B cell (primary cell): ENCODE results near the gene CYP26C1. TPM values are rescaled to one million over a fixed set of nuclear protein-coding genes. Genes with fewer than 3 reads are reported as not detected.

Experiments
- ATAC-seq: fragments of 200-7000 bp; cut with Tn5 transposase; one replicate; pipeline ENCODE4 v1.10.0; 2021; ENCODE audit warnings: low read depth, mild to moderate bottlenecking, moderate number of reproducible peaks, moderate library complexity
- CTCF ChIA-PET: fragments of 350-600 bp; sonication (Branson Sonifier 250); formaldehyde crosslinking; loops from one replicate; lab custom pipeline; 2021; ENCODE audit warnings: antibody characterized with exemption, inconsistent platforms; lab: Charles Lee
- POLR2A ChIA-PET: fragments of 350-600 bp; sonication (Branson Sonifier 250); formaldehyde crosslinking; loops from one replicate; lab custom pipeline; 2021; ENCODE audit warnings: antibody characterized with exemption; lab: Charles Lee
- DNase-seq: peaks from one replicate; pipeline ENCODE4 v3.0.0; 2013
- H2AFZ ChIP-seq: 2 replicates; pipeline ENCODE4 v1.6.1; 2012; ENCODE audit warnings: mild to moderate bottlenecking, low read depth, low read length; ENCODE audit not compliant: insufficient read depth, poor library complexity, severe bottlenecking
- H3K27ac ChIP-seq, 2 donors: 1 replicate in 1 of 2; 2 replicates in 1 of 2; pipeline ENCODE4 v1.5.1; 2012 to 2013; ENCODE audit warnings: low read length in 2 of 2, mild to moderate bottlenecking in 2 of 2, moderate library complexity in 1 of 2
- H3K27me3 ChIP-seq, 4 experiments: fragments of 200-600 bp in 1 of 4; sonication (generic) in 1 of 4; replicated peaks in 1 of 4; 1 replicate in 2 of 4; 2 replicates in 2 of 4; pipeline versions ENCODE4 v1.6.1 to v1.7.0; 2013 to 2016; ENCODE audit warnings: low read length in 3 of 4, mild to moderate bottlenecking in 2 of 4, mixed read lengths in 1 of 4, moderate library complexity in 1 of 4; ENCODE audit not compliant: insufficient read depth in 4 of 4, control insufficient read depth in 3 of 4; ENCODE audit errors: control extremely low read depth in 1 of 4
- H3K36me3 ChIP-seq, 2 experiments: replicated peaks in 1 of 2; 1 replicate in 1 of 2; 2 replicates in 1 of 2; pipeline versions ENCODE4 v1.6.1 to v1.7.1; 2013; ENCODE audit warnings: low read length in 1 of 2; ENCODE audit not compliant: insufficient read depth in 2 of 2, control insufficient read depth in 1 of 2; ENCODE audit errors: control extremely low read depth in 1 of 2, extremely low read depth in 1 of 2
- H3K4me1 ChIP-seq, 2 donors: fragments of 200-600 bp in 1 of 2; sonication (generic) in 1 of 2; 1 replicate in 1 of 2; 2 replicates in 1 of 2; pipeline versions ENCODE4 v1.5.1 to v1.6.1; 2013 to 2017; ENCODE audit warnings: low read length in 2 of 2; ENCODE audit not compliant: control insufficient read depth in 2 of 2, insufficient read depth in 2 of 2
- H3K4me2 ChIP-seq: replicated peaks from 2 replicates; pipeline ENCODE3; 2012; ENCODE audit warnings: mild to moderate bottlenecking, low read depth, low read length; ENCODE audit not compliant: poor library complexity, severe bottlenecking
- H3K4me3 ChIP-seq, 5 experiments: fragments of 200-600 bp in 1 of 5; sonication (generic) in 1 of 5; 1 replicate in 3 of 5; 2 replicates in 2 of 5; pipeline versions ENCODE4 v1.5.1 to v1.7.0; 2011 to 2016; ENCODE audit warnings: low read length in 4 of 5, mild to moderate bottlenecking in 4 of 5, low read depth in 2 of 5, control low read depth in 1 of 5, moderate library complexity in 1 of 5; ENCODE audit not compliant: insufficient read depth in 1 of 5; ENCODE audit errors: control extremely low read depth in 1 of 5, extremely low read depth in 1 of 5
- H3K79me2 ChIP-seq: fragments of 200-600 bp; sonication (generic); one replicate; pipeline ENCODE4 v1.6.0; 2016; ENCODE audit warnings: low read length; ENCODE audit not compliant: control insufficient read depth, insufficient read depth
- H3K9ac ChIP-seq: fragments of 200-600 bp; sonication (generic); 2 replicates; pipeline ENCODE4 v1.6.1; 2017; ENCODE audit warnings: mild to moderate bottlenecking, low read length, moderate library complexity
- H3K9me3 ChIP-seq, 3 donors: one replicate each; pipeline versions ENCODE4 v1.6.1 to v1.7.1; 2013; ENCODE audit warnings: low read length in 2 of 3; ENCODE audit not compliant: control insufficient read depth in 2 of 3, insufficient read depth in 1 of 3; ENCODE audit errors: control extremely low read depth in 1 of 3
- H4K20me1 ChIP-seq: 2 replicates; pipeline ENCODE4 v1.6.0; 2012; ENCODE audit warnings: mild to moderate bottlenecking, low read length; ENCODE audit not compliant: insufficient read depth, control insufficient read depth, poor library complexity, severe bottlenecking
- H3K27ac Mint-ChIP-seq: one replicate; pipeline ENCODE4 v1.8.0; 2021; ENCODE audit warnings: mixed read lengths
- H3K27me3 Mint-ChIP-seq: one replicate; pipeline ENCODE4 v1.8.0; 2021; ENCODE audit warnings: mixed read lengths
- H3K4me1 Mint-ChIP-seq: one replicate; pipeline ENCODE4 v1.8.0; 2021; ENCODE audit warnings: mixed read lengths
- H3K4me3 Mint-ChIP-seq: one replicate; pipeline ENCODE4 v1.8.0; 2021; ENCODE audit warnings: mixed read lengths
- H3K9me3 Mint-ChIP-seq: one replicate; pipeline ENCODE4 v1.8.0; 2022; ENCODE audit warnings: mixed read lengths; ENCODE audit not compliant: insufficient read depth
- EZH2 ChIP-seq: IDR thresholded peaks from 2 replicates; pipeline ENCODE4 v1.6.1; 2012; ENCODE audit warnings: borderline replicate concordance, low read depth, mild to moderate bottlenecking, moderate library complexity, low read length; ENCODE audit not compliant: insufficient read depth, poor library complexity, severe bottlenecking
- WGBS: methylation state at CpG from one replicate; pipeline ENCODE4 v1.1.5; 2013; ENCODE audit warnings: missing lambda C conversion rate; ENCODE audit not compliant: insufficient coverage; 5-methylcytosine and 5-hydroxymethylcytosine counted together
- intact Hi-C: fragments of 100-400 bp; cut with micrococcal nuclease; formaldehyde crosslinking; loops from one replicate; pipeline ENCODE4 v1.10.0; 2022
- polyA minus RNA-seq: library from RNA; depleted of rRNA, polyadenylated mRNA; stranded (reverse); fragments of >200 nt; gene quantifications from 2 replicates; pipeline ENCODE4 v1.2.3, GENCODE V29; 2012
- polyA plus RNA-seq: library from polyadenylated mRNA; depleted of rRNA; stranded (reverse); fragments of >200 nt; gene quantifications from 2 replicates; pipeline ENCODE4 v1.2.3, GENCODE V29; 2012
- total RNA-seq, 2 donors: library from RNA; stranded (reverse); fragments of 120-200 nt in 1 of 2; gene quantifications; 1 replicate in 1 of 2; 2 replicates in 1 of 2; pipeline versions ENCODE4 v1.2.3 to v1.2.4, GENCODE V29; 2013 to 2022
- TF ChIP-seq, protein P1 (sequence below): fragments of 200-600 bp; IDR thresholded peaks from one replicate; pipeline ENCODE4 v1.8.0; 2022; ENCODE audit warnings: antibody characterized with exemption, mild to moderate bottlenecking

The CYP26C1 gene
- total RNA-seq (0.19 and 0.57 TPM in 2 replicates), polyA plus RNA-seq (0.01 and 0.03 TPM in 2 replicates), polyA minus RNA-seq (0.36 and 0.77 TPM in 2 replicates)
- 0.14 TPM for total RNA-seq (2013)

DNA sequence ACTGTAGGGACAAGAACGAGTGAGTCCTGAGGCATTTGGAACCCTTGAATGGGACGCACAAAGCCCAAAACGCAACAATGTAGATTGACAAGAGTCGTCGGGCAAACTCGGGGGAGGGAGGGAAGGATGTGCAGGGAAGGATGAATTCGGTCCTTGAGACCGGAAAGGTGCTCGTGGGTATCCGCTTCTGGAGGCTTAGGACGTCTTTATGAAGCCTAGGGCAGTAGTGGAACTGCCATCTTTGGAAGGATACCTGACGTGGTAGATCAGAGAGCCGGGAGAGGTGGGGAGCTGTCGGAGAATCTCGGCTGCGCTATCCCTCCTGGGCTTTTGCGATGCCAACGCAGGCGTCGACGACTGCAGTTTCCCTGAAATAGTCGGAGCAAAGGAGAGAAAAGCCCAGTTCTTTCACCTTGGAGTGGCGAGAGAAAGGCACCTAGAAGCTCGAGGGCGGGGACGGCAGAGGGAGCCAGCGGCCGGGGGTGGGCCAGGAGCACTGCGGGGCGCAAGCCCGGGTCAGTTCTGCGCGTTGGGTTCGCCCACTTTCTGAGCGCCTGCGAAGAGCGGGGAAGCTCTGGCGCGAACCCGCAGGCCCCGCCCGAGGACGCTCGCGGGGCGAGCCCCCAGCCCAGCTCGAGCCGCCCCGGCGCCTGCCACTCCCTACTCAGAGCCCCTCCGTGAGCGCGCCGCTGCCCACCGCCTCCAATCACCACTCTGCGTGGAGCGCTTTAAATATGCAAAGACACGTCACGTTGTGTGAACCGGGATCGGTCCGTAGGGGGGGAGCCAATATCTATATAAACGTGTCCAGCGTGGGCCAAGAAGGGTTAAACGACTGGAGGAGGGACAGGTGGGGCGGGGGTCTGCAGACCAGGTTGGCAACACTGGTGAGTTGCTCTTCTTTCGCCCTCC is at the start of gene CYP26C1:
CYP26C1 (plus strand) TSS at position 824 of the 912 bp plus-strand sequence. CDS start 466 bp downstream, outside the sequence.
- TF ChIP-seq, protein P1, sequence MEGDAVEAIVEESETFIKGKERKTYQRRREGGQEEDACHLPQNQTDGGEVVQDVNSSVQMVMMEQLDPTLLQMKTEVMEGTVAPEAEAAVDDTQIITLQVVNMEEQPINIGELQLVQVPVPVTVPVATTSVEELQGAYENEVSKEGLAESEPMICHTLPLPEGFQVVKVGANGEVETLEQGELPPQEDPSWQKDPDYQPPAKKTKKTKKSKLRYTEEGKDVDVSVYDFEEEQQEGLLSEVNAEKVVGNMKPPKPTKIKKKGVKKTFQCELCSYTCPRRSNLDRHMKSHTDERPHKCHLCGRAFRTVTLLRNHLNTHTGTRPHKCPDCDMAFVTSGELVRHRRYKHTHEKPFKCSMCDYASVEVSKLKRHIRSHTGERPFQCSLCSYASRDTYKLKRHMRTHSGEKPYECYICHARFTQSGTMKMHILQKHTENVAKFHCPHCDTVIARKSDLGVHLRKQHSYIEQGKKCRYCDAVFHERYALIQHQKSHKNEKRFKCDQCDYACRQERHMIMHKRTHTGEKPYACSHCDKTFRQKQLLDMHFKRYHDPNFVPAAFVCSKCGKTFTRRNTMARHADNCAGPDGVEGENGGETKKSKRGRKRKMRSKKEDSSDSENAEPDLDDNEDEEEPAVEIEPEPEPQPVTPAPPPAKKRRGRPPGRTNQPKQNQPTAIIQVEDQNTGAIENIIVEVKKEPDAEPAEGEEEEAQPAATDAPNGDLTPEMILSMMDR = no peak
- TF ChIP-seq EZH2 = no peak
- H3K4me1 ChIP-seq = peaks cover 23 to 26% of the 10 kb centered on the region in 2 donors
- peak within 1 kb of the TSS; percentile 73 for H3K4me2 ChIP-seq
- Mint-ChIP-seq H3K9me3 (no peaks in the 10 kb centered on the region), H3K4me3 (peak within 1 kb of the TSS; percentile 74), H3K27ac (no peak within 1 kb of the TSS), H3K27me3 (peaks cover 34% of the 10 kb centered on the region), H3K4me1 (peaks cover 21% of the 10 kb centered on the region)
- H3K4me3 ChIP-seq = no peak within 1 kb of the TSS
- H3K27me3 ChIP-seq = peaks cover 0 to 28% (median 9%) of the 10 kb centered on the region in 4 experiments
- intact Hi-C loops = no loop called here
- peaks cover 0 to 7% (median 0%) of the 10 kb centered on the region in 3 donors for H3K9me3 ChIP-seq
- no peaks in the 10 kb centered on the region for H3K79me2 ChIP-seq
- H3K36me3 ChIP-seq = peaks cover 3 to 11% of the 10 kb centered on the region in 2 experiments
- peak within 1 kb of the TSS; percentile 23 for H3K9ac ChIP-seq
- 57% methylated on average over 64 of the region's 67 CpGs for WGBS
- POLR2A ChIA-PET = no interaction called here
- no peak within 1 kb of the TSS for H2AFZ ChIP-seq
- CTCF ChIA-PET = no interaction called here
- peaks cover 4% of the 10 kb centered on the region for H4K20me1 ChIP-seq
- H3K27ac ChIP-seq = no peak within 1 kb of the TSS
- DNase-seq (no peak), ATAC-seq (no peak)

- H3K27ac Mint-ChIP-seq = no peak overlapping the region
- no peak overlapping the region for H3K27ac ChIP-seq
- no peak for ATAC-seq
- H3K9me3 ChIP-seq = no peaks in the 10 kb centered on the region
- H3K27me3 Mint-ChIP-seq = no peaks in the 10 kb centered on the region
- H3K27me3 ChIP-seq = no peaks in the 10 kb centered on the region
- TF ChIP-seq, protein P1 = no peak
- TF ChIP-seq EZH2 = no peak
- H2AFZ ChIP-seq = no peak overlapping the region
- H3K4me1 ChIP-seq = no peaks in the 10 kb centered on the region
- H3K36me3 ChIP-seq = peaks cover 0 to 10% of the 10 kb centered on the region in 2 experiments
- no peak overlapping the region for H3K4me2 ChIP-seq
- no CpG with 5 or more reads among the region's 3 CpGs for WGBS
- H3K9me3 Mint-ChIP-seq = no peaks in the 10 kb centered on the region
- no peaks in the 10 kb centered on the region for H3K79me2 ChIP-seq
- no peak overlapping the region for H3K4me3 ChIP-seq
- intact Hi-C loops = no loop called here
- no peak for DNase-seq
- no peak overlapping the region for H3K9ac ChIP-seq
- CTCF ChIA-PET = interaction anchor here (0.7 kb wide), 1 partner anchor 701 kb away, joined by 4 read pairs; no protein-coding TSS in a partner anchor
- H3K4me1 Mint-ChIP-seq = no peaks in the 10 kb centered on the region
- H4K20me1 ChIP-seq = no peaks in the 10 kb centered on the region
- POLR2A ChIA-PET = no interaction called here
- no peak overlapping the region for H3K4me3 Mint-ChIP-seq
Observed at GRCh38 chr10:93015722-93016121, 44.9 kb upstream of the CYP26C1 start.
